Central memory CD8-positive, alpha-beta T cell (primary cell): ENCODE data around the gene STRADA.
A peak's percentile ranks its signal among the peaks of the same experiment; 100 is the strongest.

ENCODE experiments used
- ATAC-seq: fragments of 150-1000 bp; cut with Tn5 transposase; replicated peaks from 2 replicates; pipeline ENCODE4 v1.10.0; 2022; ENCODE audit warnings: mild to moderate bottlenecking, moderate FRiP score, moderate number of reproducible peaks; ENCODE audit not compliant: poor library complexity, severe bottlenecking; ENCODE audit errors: extremely low read depth
- DNase-seq, 2 donors: peaks; one replicate each; pipeline ENCODE4 v3.0.0; 2021; ENCODE audit warnings: low spot score in 2 of 2
- H3K27ac Mint-ChIP-seq: one replicate; pipeline ENCODE4 v1.8.0; 2022; ENCODE audit warnings: low read depth, mild to moderate bottlenecking, moderate library complexity, mixed read lengths
- H3K27me3 Mint-ChIP-seq: one replicate; pipeline ENCODE4 v1.8.0; 2022; ENCODE audit warnings: mixed read lengths
- H3K36me3 Mint-ChIP-seq: one replicate; pipeline ENCODE4 v1.8.0; 2022; ENCODE audit warnings: mild to moderate bottlenecking, moderate library complexity, mixed read lengths; ENCODE audit not compliant: insufficient read depth
- H3K4me1 Mint-ChIP-seq: one replicate; pipeline ENCODE4 v1.8.0; 2022; ENCODE audit warnings: mixed read lengths
- H3K4me3 Mint-ChIP-seq: one replicate; pipeline ENCODE4 v1.8.0; 2022; ENCODE audit warnings: mild to moderate bottlenecking, moderate library complexity, mixed read lengths
- H3K9me3 Mint-ChIP-seq: one replicate; pipeline ENCODE4 v1.8.0; 2022; ENCODE audit warnings: mixed read lengths

The STRADA gene

DNA sequence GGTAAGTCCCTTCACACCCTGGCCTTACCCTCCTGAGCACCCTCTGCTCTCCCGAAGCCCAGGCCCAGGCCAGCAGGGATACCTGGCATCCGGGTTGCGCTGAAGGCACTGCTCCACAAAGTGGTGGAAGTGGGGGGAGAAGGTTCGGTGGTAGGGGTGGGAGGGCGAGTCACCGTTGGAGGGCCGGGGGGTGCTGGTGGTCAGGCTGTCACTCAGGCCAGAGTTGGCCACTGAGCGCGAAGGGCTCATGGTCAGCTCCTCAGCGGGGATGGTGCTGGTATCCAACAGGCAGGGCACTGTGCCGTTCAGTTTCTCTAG is 37.4 kb downstream of the STRADA start:
- Mint-ChIP-seq H3K27ac (peak overlapping the region; percentile 98), H3K27me3 (no peaks in the 10 kb centered on the region), H3K4me3 (peak overlapping the region; percentile 86), H3K9me3 (no peaks in the 10 kb centered on the region), H3K4me1 (peaks cover 69% of the 10 kb centered on the region), H3K36me3 (peaks cover 30% of the 10 kb centered on the region)
- DNase-seq (no peak), ATAC-seq (no peak)

DNA sequence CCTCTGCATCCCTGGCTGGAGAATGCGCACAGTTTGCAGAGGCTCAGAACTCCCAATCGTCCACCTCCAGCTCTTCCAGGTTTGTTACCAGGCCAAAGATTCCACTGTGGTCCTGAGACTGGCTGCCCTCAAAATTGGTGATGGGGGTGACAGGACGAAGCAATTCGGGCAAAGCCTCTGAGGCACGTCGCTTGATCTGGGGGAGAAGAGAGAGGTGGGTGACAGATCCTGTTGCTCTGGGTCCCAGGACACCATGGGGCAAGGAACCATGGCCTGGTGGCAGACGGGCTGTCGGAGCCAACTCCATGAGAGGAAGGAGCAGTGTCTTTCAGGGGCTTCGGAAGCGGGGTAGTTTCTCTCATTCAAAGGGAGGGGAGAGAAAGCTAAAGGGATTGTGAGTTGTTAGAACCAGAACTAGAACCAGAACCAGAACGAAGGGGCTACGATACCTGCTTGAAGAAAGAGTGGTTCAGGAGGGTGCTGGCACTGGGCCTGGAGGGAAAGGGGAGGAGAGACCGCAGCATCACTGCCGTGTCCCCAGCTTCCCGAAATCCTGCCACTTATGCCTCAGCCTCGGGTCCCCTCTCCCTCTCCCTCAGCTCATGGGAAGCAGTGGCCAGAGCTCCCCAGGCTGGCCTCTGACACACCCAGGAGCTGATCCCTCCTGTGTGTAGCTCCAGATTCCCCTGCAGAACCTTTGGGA is 37.9 kb downstream of the STRADA start:
- Mint-ChIP-seq H3K27me3 (no peaks in the 10 kb centered on the region), H3K36me3 (peaks cover 35% of the 10 kb centered on the region), H3K27ac (peak overlapping the region; percentile 98), H3K4me3 (peak overlapping the region; percentile 86), H3K4me1 (peaks cover 64% of the 10 kb centered on the region), H3K9me3 (no peaks in the 10 kb centered on the region)
- no peak for ATAC-seq
- DNase-seq = no peak

- H3K4me3 Mint-ChIP-seq = peak overlapping the region; percentile 86
- H3K4me1 Mint-ChIP-seq = peaks cover 64% of the 10 kb centered on the region
- no peaks in the 10 kb centered on the region for H3K9me3 Mint-ChIP-seq
- peak overlapping the region; percentile 98 for H3K27ac Mint-ChIP-seq
- DNase-seq (no peak), ATAC-seq (no peak)
- no peaks in the 10 kb centered on the region for H3K27me3 Mint-ChIP-seq
- H3K36me3 Mint-ChIP-seq = peaks cover 41% of the 10 kb centered on the region
These were observed 38.6 kb downstream of the STRADA start for GRCh38 chr17:63703029-63703428.

GRCh38 chr17:63702721-63703015 is 38.9 kb downstream of the STRADA start:
- Mint-ChIP-seq H3K27me3 (no peaks in the 10 kb centered on the region), H3K27ac (peak overlapping the region; percentile 98), H3K36me3 (peaks cover 44% of the 10 kb centered on the region), H3K4me3 (peak overlapping the region; percentile 86), H3K4me1 (peaks cover 67% of the 10 kb centered on the region), H3K9me3 (no peaks in the 10 kb centered on the region)
- no peak for DNase-seq
- no peak for ATAC-seq

- Mint-ChIP-seq H3K27ac (peak overlapping the region; percentile 98), H3K36me3 (peaks cover 45% of the 10 kb centered on the region), H3K4me1 (peaks cover 70% of the 10 kb centered on the region), H3K4me3 (peak overlapping the region; percentile 86), H3K27me3 (no peaks in the 10 kb centered on the region), H3K9me3 (no peaks in the 10 kb centered on the region)
- DNase-seq (peak; percentile 45 to 67), ATAC-seq (peak; percentile 27)
These were observed 39.5 kb downstream of the STRADA start for GRCh38 chr17:63701868-63702720.

DNA sequence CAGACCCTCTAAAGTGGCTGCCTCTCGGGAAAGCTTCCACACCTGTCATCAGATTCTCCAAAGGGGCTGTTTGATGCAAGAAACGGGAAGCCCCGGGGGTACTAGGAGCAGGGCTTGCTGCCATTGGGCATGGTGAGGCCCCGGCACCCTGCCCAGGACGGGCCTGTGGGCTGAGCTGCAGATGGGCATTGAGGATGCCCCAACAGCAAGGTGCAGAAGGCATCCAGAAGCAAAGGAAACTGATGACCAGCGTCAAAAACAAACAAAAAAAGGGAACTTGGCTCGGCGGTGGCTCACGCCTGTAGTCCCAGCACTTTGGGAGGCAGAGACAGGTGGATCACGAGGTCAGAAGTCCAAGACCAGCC is 40.2 kb downstream of the STRADA start:
- Mint-ChIP-seq H3K27ac (peak overlapping the region; percentile 98), H3K9me3 (no peaks in the 10 kb centered on the region), H3K36me3 (peaks cover 50% of the 10 kb centered on the region), H3K4me1 (peaks cover 70% of the 10 kb centered on the region), H3K27me3 (no peaks in the 10 kb centered on the region), H3K4me3 (peak overlapping the region; percentile 86)
- ATAC-seq (no peak), DNase-seq (no peak)

- peak; percentile 49 to 55 for DNase-seq
- peaks cover 56% of the 10 kb centered on the region for H3K36me3 Mint-ChIP-seq
- peak; percentile 4 for ATAC-seq
These were observed 40.8 kb downstream of the STRADA start for GRCh38 chr17:63700528-63701455.

DNA sequence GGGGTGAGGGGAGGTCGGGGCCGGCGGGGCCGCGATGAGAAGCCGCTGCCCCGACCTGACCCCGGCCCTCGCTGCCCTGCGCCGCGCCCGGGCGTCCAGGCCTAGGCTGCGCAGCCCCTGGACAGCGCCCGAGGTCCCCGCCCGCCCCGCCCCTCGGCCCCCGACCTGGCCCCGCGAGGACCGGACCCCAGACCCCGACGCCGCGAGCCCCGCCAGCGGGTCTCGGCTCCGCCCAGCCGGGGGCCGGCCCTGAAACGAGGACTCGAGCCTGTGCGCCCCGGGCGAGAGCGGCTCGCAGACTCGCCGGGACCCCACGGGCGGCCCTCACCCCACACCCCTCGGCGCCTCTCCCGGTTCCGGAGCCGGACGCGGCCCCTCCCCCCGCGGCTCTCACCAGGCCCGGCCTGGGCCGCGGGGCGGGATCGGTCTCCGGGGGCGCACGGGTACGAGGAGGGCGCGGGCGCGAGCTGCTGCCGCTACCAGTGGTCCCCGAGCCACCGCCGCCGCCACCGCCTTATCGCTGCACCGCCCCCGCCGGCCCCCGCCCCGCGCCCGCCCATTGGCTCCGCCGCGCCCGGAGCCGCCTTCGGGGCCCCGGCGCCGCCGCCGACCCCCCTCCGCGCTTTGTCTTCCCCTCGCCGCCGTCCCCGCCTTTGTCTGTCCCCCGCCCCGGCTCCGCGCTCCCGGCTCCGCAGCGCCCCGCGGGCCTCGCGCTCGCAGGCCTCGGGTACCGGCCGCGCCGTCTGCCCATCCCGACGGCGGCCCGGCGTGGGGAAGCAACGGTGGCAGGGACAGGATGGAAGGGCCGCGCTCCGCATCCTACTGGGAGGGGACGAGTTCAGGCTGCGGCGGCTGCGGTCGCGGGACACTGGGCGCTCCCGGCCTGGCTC is 41.7 kb downstream of the STRADA start, which contains the start of gene LIMD2:
Gene LIMD2 (minus strand): TSS at position 488 of the 890 bp plus-strand sequence. CDS start 827 bp downstream, outside the sequence.
- peaks cover 64% of the 10 kb centered on the region for H3K36me3 Mint-ChIP-seq

More at GRCh38 chr17:63700528-63701455, 40.8 kb downstream of the STRADA start:
- Mint-ChIP-seq H3K4me1 (peaks cover 70% of the 10 kb centered on the region), H3K27me3 (no peaks in the 10 kb centered on the region), H3K9me3 (no peaks in the 10 kb centered on the region), H3K27ac (peak overlapping the region; percentile 98), H3K4me3 (peak overlapping the region; percentile 86)

GRCh38 chr17:63698886-63699637 is 42.5 kb downstream of the STRADA start:
- H3K27ac Mint-ChIP-seq = peak overlapping the region; percentile 95
- H3K4me3 Mint-ChIP-seq = peak overlapping the region; percentile 92
- peak; percentile 79 to 91 for DNase-seq
- peaks cover 74% of the 10 kb centered on the region for H3K4me1 Mint-ChIP-seq
- peak; percentile 48 for ATAC-seq
- H3K9me3 Mint-ChIP-seq = no peaks in the 10 kb centered on the region
- H3K27me3 Mint-ChIP-seq = no peaks in the 10 kb centered on the region
- H3K36me3 Mint-ChIP-seq = peaks cover 71% of the 10 kb centered on the region

More for the DNA sequence above, 41.7 kb downstream of the STRADA start, which contains the start of gene LIMD2:
- Mint-ChIP-seq H3K27ac (peak within 1 kb of the TSS; percentile 98), H3K4me1 (peaks cover 69% of the 10 kb centered on the region), H3K27me3 (no peaks in the 10 kb centered on the region), H3K9me3 (no peaks in the 10 kb centered on the region), H3K4me3 (peak within 1 kb of the TSS; percentile 92)
- DNase-seq (peak; percentile 72 to 76), ATAC-seq (peak; percentile 21)

- no peaks in the 10 kb centered on the region for H3K9me3 Mint-ChIP-seq
- no peaks in the 10 kb centered on the region for H3K27me3 Mint-ChIP-seq
- H3K27ac Mint-ChIP-seq = peak overlapping the region; percentile 95
- peak overlapping the region; percentile 92 for H3K4me3 Mint-ChIP-seq
- no peak for ATAC-seq
- H3K4me1 Mint-ChIP-seq = peaks cover 71% of the 10 kb centered on the region
- H3K36me3 Mint-ChIP-seq = peaks cover 72% of the 10 kb centered on the region
- DNase-seq = no peak
These were observed 43.2 kb downstream of the STRADA start for GRCh38 chr17:63698381-63698885.
